DOHH2 (cell line): ENCODE data around the gene NEURL1.

Source experiments
- H3F3A ChIP-seq: fragments of 200-600 bp; sonication (generic), shearing (Covaris generic); 2 replicates; pipeline ENCODE4 v1.6.0; 2016; ENCODE audit warnings: antibody characterized with exemption, mild to moderate bottlenecking; ENCODE audit not compliant: control insufficient read depth, insufficient read depth
- H3K27ac ChIP-seq: fragments of 200-600 bp; sonication (generic); 2 replicates; pipeline ENCODE4 v1.5.1; 2014; ENCODE audit warnings: low read depth, mild to moderate bottlenecking, low read length, moderate library complexity
- H3K27me3 ChIP-seq: fragments of 200-600 bp; sonication (generic); 2 replicates; pipeline ENCODE4 v1.6.1; 2014; ENCODE audit warnings: mild to moderate bottlenecking, low read length, mixed read lengths; ENCODE audit not compliant: control insufficient read depth
- H3K36me3 ChIP-seq: fragments of 200-600 bp; sonication (generic); 2 replicates; pipeline ENCODE4 v1.6.1; 2014; ENCODE audit warnings: mild to moderate bottlenecking, low read length, moderate library complexity, mixed read lengths; ENCODE audit not compliant: control insufficient read depth
- H3K4me1 ChIP-seq: fragments of 200-600 bp; sonication (generic); 2 replicates; pipeline ENCODE4 v1.6.1; 2014; ENCODE audit warnings: mild to moderate bottlenecking, low read length, mixed read lengths; ENCODE audit not compliant: control insufficient read depth
- H3K4me2 ChIP-seq: fragments of 200-600 bp; sonication (generic); 2 replicates; pipeline ENCODE4 v1.6.0; 2014; ENCODE audit warnings: mild to moderate bottlenecking, low read length, moderate library complexity
- H3K4me3 ChIP-seq: fragments of 200-600 bp; sonication (generic); 2 replicates; pipeline ENCODE4 v1.5.1; 2014; ENCODE audit warnings: mild to moderate bottlenecking, low read length, mixed read lengths
- H3K79me2 ChIP-seq: fragments of 200-600 bp; sonication (generic); 2 replicates; pipeline ENCODE4 v1.6.1; 2014; ENCODE audit warnings: mild to moderate bottlenecking, low read length, mixed read lengths; ENCODE audit not compliant: control insufficient read depth
- H3K9me2 ChIP-seq: fragments of 200-600 bp; sonication (generic); replicated peaks from 2 replicates; pipeline ENCODE4 v1.6.1; 2014; ENCODE audit warnings: mild to moderate bottlenecking, low read length, mixed read lengths; ENCODE audit not compliant: control insufficient read depth
- H3K9me3 ChIP-seq: fragments of 200-600 bp; sonication (generic); 2 replicates; pipeline ENCODE4 v1.6.1; 2014; ENCODE audit warnings: antibody characterized with exemption, low read length, mixed read lengths; ENCODE audit not compliant: control insufficient read depth, insufficient read depth
- H4K20me1 ChIP-seq: fragments of 200-600 bp; sonication (generic); 2 replicates; pipeline ENCODE4 v1.6.0; 2014; ENCODE audit warnings: low read depth, mild to moderate bottlenecking, antibody characterized with exemption, low read length, moderate library complexity; ENCODE audit not compliant: control insufficient read depth, insufficient read depth
- EZH2phosphoT487 ChIP-seq: fragments of 200-600 bp; sonication (generic); IDR thresholded peaks from 2 replicates; pipeline ENCODE4 v1.6.1; 2017; ENCODE audit warnings: borderline replicate concordance, mild to moderate bottlenecking, antibody characterized with exemption, low read length, moderate library complexity, mixed read lengths
- TF ChIP-seq, protein P1 (sequence below): fragments of 200-600 bp; sonication (generic); IDR thresholded peaks from one replicate; pipeline ENCODE4 v1.5.1; 2014; ENCODE audit warnings: antibody characterized with exemption, mild to moderate bottlenecking, low read depth, low read length; ENCODE audit not compliant: poor library complexity, severe bottlenecking

Gene NEURL1

DNA sequence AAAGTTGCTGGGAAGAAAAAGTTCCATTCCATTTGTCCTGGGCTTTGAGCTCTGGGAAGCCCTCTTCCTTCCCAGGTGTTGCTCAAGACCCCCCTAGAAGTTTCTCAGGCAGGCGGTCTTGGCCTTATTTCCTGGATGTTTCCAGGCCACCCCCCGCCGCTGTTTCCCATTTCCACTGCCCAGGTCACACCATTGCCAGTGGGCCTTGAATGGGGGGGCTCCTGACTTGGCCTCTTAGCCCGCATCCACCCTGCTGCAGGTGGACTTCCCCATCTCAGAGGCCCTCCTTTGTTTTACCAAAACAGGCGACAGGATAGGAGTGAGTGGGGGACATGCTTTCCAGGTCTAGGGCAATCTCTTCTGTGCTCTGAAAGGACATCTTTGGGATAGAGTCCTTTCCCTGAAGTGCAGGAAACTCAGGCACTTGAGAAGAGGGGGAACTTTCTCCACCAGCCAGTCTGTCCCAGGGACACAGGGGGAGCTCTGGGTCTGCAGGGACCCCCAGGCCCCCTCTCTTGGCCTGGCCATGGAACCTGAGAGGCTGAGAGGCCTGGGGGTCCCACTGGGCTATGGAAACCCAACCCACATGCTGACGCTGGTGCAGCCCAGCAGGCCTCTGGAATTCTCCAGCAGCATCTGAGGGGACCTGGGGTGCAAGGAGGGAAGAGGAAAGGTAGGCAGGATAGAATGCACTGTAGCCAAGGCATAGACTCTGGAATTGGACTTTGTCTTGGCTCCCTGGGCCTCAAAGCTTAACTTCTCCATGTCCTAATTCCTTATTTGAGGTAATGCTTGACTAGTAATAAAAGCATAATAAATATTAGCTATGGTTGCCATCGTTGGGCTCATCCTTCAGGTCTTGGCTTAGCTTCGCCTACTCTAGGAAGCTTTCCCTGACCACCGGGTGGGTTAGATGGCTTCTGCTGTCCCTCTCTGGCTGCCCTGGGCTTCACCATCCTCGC is 17.6 kb downstream of the NEURL1 start:
- Histone ChIP-seq H3K4me2 (no peak overlapping the region), H3F3A (no peaks in the 10 kb centered on the region), H3K79me2 (no peaks in the 10 kb centered on the region), H3K4me1 (peaks cover 20% of the 10 kb centered on the region), H3K9me3 (no peaks in the 10 kb centered on the region), H4K20me1 (no peaks in the 10 kb centered on the region), H3K4me3 (no peak overlapping the region), H3K27me3 (peaks cover 11% of the 10 kb centered on the region; the same call in 1 of the 2 replicates), H3K9me2 (no peaks in the 10 kb centered on the region), H3K27ac (no peak overlapping the region), H3K36me3 (no peaks in the 10 kb centered on the region)
- TF ChIP-seq EZH2phosphoT487: no peak
- TF ChIP-seq, protein P1, sequence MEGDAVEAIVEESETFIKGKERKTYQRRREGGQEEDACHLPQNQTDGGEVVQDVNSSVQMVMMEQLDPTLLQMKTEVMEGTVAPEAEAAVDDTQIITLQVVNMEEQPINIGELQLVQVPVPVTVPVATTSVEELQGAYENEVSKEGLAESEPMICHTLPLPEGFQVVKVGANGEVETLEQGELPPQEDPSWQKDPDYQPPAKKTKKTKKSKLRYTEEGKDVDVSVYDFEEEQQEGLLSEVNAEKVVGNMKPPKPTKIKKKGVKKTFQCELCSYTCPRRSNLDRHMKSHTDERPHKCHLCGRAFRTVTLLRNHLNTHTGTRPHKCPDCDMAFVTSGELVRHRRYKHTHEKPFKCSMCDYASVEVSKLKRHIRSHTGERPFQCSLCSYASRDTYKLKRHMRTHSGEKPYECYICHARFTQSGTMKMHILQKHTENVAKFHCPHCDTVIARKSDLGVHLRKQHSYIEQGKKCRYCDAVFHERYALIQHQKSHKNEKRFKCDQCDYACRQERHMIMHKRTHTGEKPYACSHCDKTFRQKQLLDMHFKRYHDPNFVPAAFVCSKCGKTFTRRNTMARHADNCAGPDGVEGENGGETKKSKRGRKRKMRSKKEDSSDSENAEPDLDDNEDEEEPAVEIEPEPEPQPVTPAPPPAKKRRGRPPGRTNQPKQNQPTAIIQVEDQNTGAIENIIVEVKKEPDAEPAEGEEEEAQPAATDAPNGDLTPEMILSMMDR: no peak

DNA sequence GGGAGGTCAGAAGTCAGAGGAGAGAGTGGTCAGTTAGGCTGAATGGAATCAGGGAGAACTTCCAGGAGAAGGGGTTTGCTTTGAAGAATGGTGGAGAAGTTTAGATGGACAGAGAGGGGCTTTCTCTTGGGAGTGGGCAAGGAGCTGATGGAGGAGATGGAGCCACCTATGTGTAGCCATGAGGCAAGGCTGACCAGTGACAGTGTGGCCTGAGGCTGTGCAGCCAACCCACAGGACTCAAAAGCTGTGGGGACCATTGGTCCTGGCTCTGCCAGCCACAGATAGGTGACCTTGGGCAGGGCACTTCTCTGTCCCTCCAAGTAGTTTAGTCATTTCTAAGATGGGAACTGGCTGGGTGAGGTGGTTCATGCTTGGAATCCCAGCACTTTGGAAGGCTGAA is 18.7 kb downstream of the NEURL1 start:
- TF ChIP-seq EZH2phosphoT487: no peak
- TF ChIP-seq, protein P1: no peak
- no peaks in the 10 kb centered on the region for H3K9me2 ChIP-seq
- H3K36me3 ChIP-seq: no peaks in the 10 kb centered on the region
- H3K79me2 ChIP-seq: no peaks in the 10 kb centered on the region
- no peaks in the 10 kb centered on the region for H4K20me1 ChIP-seq
- H3F3A ChIP-seq: no peaks in the 10 kb centered on the region
- peaks cover 20% of the 10 kb centered on the region for H3K4me1 ChIP-seq
- H3K27ac ChIP-seq: no peak overlapping the region
- no peak overlapping the region for H3K4me3 ChIP-seq
- H3K9me3 ChIP-seq: no peaks in the 10 kb centered on the region
- H3K4me2 ChIP-seq: no peak overlapping the region
- H3K27me3 ChIP-seq: peaks cover 9% of the 10 kb centered on the region; the same call in 1 of the 2 replicates

DNA sequence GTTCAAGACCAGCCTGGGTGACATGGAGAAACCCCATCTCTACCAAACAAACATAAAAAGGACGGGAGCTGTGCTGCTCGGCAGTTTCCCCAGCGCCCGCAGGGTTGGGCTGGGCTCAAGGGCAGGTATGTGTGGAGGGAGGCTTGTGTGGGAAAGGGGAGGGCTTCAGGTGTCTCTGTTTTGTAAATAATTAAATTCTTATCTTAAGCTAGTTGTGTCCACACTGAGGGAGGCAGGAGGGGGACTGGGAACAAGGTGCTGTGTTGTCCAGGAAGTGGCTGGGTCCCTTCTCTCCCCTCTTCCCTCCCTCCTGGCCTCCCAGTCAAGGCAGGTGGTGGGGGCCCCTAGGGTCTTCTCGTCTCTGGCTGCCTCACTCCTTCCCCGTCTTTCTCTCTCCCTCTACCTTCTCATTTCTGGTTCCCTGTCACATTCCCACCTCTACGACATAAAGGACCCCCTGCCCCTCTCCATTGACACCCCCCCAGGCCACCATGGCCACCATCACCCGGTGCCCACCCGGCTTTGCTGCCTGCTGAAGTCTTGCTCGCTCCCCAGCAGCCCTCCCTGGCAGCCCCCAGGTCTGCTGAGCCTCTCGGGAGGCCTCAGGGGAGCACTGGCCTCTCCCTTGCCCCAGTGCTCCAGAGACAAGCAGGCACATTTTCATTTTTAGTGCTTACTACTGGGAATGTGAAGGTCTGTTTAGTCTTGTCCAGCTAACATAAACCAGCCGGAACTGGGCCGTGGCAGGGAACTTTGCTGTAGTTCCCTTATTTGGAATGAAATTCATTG is 19.3 kb downstream of the NEURL1 start:
- no peaks in the 10 kb centered on the region for H3K79me2 ChIP-seq
- no peak for TF ChIP-seq EZH2phosphoT487
- TF ChIP-seq, protein P1: no peak
- H3K4me3 ChIP-seq: no peak overlapping the region
- no peaks in the 10 kb centered on the region for H3K9me2 ChIP-seq
- H3K36me3 ChIP-seq: no peaks in the 10 kb centered on the region
- no peaks in the 10 kb centered on the region for H3F3A ChIP-seq
- H3K27ac ChIP-seq: no peak overlapping the region
- H4K20me1 ChIP-seq: no peaks in the 10 kb centered on the region
- no peak overlapping the region for H3K4me2 ChIP-seq
- H3K4me1 ChIP-seq: peaks cover 16% of the 10 kb centered on the region
- no peaks in the 10 kb centered on the region for H3K9me3 ChIP-seq
- peaks cover 6% of the 10 kb centered on the region; the same call in 1 of the 2 replicates for H3K27me3 ChIP-seq
